Measurements from ENCODE around the gene SLC51A.

SLC51A gene

GRCh38 chr3:196274585-196274984, 58.3 kb downstream of the SLC51A start:
- Mint-ChIP-seq H3K4me1 (peaks cover 79% of the 10 kb centered on the region), H3K4me3 (peak overlapping the region; percentile 57 to 79), H3K9me3 (no peaks in the 10 kb centered on the region), H3K27me3 (no peaks in the 10 kb centered on the region), H3K27ac (peak overlapping the region; percentile 82 to 92)
- DNase-seq (peak; percentile 61 to 80), ATAC-seq (peak; percentile 96)

GRCh38 chr3:196275126-196275525, 58.8 kb downstream of the SLC51A start:
- ATAC-seq, result no peak
- no peaks in the 10 kb centered on the region for H3K27me3 Mint-ChIP-seq
- H3K4me1 Mint-ChIP-seq, result peaks cover 81% of the 10 kb centered on the region
- no peak for DNase-seq
- H3K4me3 Mint-ChIP-seq, result peak overlapping the region; percentile 57 to 79
- H3K27ac Mint-ChIP-seq, result peak overlapping the region; percentile 82 to 92
- H3K9me3 Mint-ChIP-seq, result no peaks in the 10 kb centered on the region

- H3K27ac Mint-ChIP-seq, result no peak overlapping the region
- peak overlapping the region; percentile 1 to 6 for H3K4me3 Mint-ChIP-seq
- ATAC-seq (peak; percentile 91), DNase-seq (peak; percentile 19 to 50)
- no peaks in the 10 kb centered on the region for H3K9me3 Mint-ChIP-seq
- peaks cover 71% of the 10 kb centered on the region for H3K4me1 Mint-ChIP-seq
- H3K27me3 Mint-ChIP-seq, result no peaks in the 10 kb centered on the region
These were observed 64.5 kb downstream of the SLC51A start for GRCh38 chr3:196280689-196281440.

- Mint-ChIP-seq H3K4me1 (peaks cover 78% of the 10 kb centered on the region), H3K27ac (no peak overlapping the region), H3K9me3 (no peaks in the 10 kb centered on the region), H3K4me3 (no peak overlapping the region), H3K27me3 (no peaks in the 10 kb centered on the region)
- DNase-seq (no peak), ATAC-seq (no peak)
These were observed 65.6 kb downstream of the SLC51A start for GRCh38 chr3:196281962-196282361.

All from stimulated activated naive CD8-positive, alpha-beta T cell treated with anti-CD3 and anti-CD28 coated beads, Interleukin-15, amount 100 ng/mL, for 72 hours (primary cell).